ENCODE results near the gene PIGV. TPM values are rescaled to one million over a fixed set of nuclear protein-coding genes. Genes with fewer than 3 reads are reported as not detected.
"Not testable (repeated sequence)": the region's sequence is repeated elsewhere in the genome, so short reads cannot be mapped to it uniquely, and the experiment has no call there.

PIGV gene
- total RNA-seq, 3 donors from 2014 or later = 8.4 to 11.2 (median 10.4) TPM

DNA sequence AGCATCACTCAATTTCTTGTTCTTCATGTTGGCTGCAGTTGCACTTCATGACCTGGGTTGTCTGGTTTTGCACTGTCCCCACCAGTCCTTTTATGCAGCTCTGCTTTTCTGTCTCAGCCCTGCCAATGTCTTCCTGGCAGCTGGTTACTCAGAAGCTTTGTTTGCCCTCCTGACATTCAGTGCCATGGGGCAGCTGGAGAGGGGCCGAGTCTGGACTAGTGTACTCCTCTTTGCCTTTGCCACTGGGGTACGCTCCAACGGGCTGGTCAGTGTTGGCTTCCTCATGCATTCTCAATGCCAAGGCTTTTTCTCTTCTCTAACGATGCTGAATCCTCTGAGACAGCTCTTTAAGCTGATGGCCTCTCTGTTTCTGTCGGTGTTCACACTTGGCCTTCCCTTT is 6.6 kb downstream of the PIGV start:
- Mint-ChIP-seq H3K36me3 (ENCODE audit: insufficient read depth) (peaks cover 25% of the 10 kb centered on the region), H3K4me3 (no peak overlapping the region), H3K9me3 (no peaks in the 10 kb centered on the region), H3K4me1 (ENCODE audit: low read depth) (peaks cover 40% of the 10 kb centered on the region), H3K27me3 (ENCODE audit: low read depth) (no peaks in the 10 kb centered on the region)
- DNase-seq = no peak
- no peak for ATAC-seq

DNA sequence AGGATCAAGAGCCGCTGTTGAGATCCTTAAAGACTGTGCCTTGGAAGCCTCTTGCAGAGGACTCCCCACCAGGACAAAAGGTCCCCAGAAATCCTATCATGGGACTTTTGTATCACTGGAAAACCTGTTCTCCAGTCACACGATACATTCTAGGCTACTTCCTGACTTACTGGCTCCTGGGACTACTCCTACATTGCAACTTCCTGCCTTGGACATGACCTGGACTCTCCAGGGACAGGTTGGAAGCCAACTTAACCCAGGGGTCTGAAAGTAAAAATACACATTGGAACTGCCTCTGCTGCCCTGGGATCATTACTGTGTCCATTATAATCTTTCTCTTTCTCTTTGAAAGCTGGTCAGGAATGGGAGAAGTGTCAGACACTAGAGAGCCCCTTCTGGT is 9.9 kb downstream of the PIGV start:
- peaks cover 22% of the 10 kb centered on the region for H3K36me3 Mint-ChIP-seq (ENCODE audit: insufficient read depth)
- no peak overlapping the region for H3K4me3 Mint-ChIP-seq
- H3K27me3 Mint-ChIP-seq (ENCODE audit: low read depth) = no peaks in the 10 kb centered on the region
- no peak for ATAC-seq
- H3K9me3 Mint-ChIP-seq = no peaks in the 10 kb centered on the region
- H3K4me1 Mint-ChIP-seq (ENCODE audit: low read depth) = peaks cover 43% of the 10 kb centered on the region
- DNase-seq = no peak

DNA sequence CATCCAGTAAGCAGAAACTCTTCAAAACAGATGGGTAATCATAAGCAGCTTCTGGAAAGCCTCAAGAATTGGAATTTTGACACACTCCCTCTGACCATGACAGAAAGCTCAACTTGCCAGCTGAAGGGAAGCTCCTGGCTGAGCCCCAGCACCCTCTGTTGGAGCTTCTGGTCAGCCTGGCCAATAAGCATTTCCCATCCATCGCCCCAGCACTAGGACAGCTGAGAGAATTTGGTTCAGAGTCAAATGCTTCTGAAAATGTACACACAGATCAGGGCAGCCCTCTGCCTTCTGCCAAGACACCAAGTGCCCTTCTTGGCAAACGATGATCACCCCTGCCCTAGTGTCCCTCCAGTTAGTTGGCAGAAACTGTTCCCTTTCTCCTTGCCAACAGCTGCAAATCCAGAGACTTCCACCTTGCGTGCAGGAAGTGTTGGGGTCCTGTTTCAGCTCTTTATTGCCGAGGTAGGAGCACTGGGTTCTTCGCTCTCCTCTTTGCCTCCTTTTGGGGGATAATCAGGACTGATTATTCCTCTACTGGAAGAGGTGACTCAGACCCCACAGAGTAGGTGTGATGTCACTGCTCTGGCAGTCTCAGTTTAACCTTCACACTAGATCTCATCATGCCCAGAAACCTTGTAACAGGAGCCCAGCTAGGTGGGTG is 11.9 kb downstream of the PIGV start:
- ATAC-seq (peak; percentile 83 to 85), DNase-seq (peak; percentile 39)
- Mint-ChIP-seq H3K36me3 (ENCODE audit: insufficient read depth) (peaks cover 8% of the 10 kb centered on the region), H3K4me1 (ENCODE audit: low read depth) (peaks cover 38% of the 10 kb centered on the region), H3K9me3 (no peaks in the 10 kb centered on the region), H3K4me3 (peak overlapping the region; percentile 54), H3K27me3 (ENCODE audit: low read depth) (no peaks in the 10 kb centered on the region)

DNA sequence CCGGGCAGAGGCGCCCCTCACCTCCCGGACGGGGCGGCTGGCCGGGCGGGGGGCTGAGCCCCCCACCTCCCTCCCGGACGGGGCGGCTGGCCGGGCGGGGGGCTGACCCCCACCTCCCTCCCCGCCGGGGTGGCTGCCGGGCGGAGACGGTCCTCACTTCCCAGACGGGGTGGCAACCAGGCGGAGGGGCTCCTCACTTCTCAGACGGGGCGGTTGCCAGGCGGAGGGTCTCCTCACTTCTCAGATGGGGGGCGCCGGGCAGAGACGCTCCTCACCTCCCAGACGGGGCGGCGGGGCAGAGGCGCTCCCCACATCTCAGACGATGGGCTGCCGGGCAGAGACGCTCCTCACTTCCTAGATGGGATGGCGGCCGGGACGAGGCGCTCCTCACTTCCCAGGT is 16.2 kb downstream of the PIGV start:
- not testable (repeated sequence) for ATAC-seq; H3K4me3 Mint-ChIP-seq; DNase-seq; H3K9me3 Mint-ChIP-seq; H3K27me3 Mint-ChIP-seq (ENCODE audit: low read depth); H3K36me3 Mint-ChIP-seq (ENCODE audit: insufficient read depth)
- peaks cover 32% of the 10 kb centered on the region for H3K4me1 Mint-ChIP-seq (ENCODE audit: low read depth)

DNA sequence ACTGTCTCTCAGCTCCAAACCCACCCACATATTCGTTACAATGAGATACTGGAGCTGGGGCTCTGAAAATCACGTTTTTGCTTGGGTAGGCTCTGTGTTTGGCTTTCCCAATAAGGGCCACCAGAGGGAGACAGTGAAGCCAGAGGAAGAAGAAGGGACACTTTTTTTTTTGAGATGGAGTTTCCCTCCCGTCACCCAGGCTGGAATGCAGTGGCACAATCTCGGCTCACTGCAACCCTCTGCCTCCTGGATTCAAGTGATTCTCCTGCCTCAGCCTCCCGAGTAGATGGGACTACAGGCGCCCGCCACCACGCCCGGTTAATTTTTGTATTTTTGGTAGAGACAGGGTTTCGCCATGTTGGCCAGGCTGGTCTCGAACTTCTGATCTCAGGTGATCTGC is 22.4 kb downstream of the PIGV start:
- not testable (repeated sequence) for H3K9me3 Mint-ChIP-seq; H3K36me3 Mint-ChIP-seq (ENCODE audit: insufficient read depth); H3K27me3 Mint-ChIP-seq (ENCODE audit: low read depth); H3K4me3 Mint-ChIP-seq
- ATAC-seq = peak; percentile 73 to 79
- peaks cover 14% of the 10 kb centered on the region for H3K4me1 Mint-ChIP-seq (ENCODE audit: low read depth)
- peak; percentile 73 for DNase-seq

DNA sequence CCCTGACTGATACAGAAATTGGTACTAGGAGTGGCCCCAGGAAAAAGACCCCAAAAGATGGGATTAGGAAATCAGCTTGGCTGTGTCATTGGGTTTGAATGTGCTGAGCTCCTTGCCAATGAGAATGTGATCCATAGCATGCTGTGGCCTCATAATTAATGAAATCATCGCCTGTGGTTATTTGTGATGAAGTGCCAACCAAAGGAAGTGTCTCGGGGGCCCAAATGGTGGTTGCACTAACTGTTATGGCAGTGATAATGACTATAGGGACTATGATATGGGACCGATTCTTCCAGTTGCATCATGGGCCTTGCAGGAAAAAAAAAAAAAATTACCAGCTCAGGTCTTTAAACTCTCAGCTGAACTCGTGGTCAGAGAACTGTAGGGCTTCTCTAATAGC is 23.3 kb downstream of the PIGV start:
- H3K4me1 Mint-ChIP-seq (ENCODE audit: low read depth) = peaks cover 14% of the 10 kb centered on the region

DNA sequence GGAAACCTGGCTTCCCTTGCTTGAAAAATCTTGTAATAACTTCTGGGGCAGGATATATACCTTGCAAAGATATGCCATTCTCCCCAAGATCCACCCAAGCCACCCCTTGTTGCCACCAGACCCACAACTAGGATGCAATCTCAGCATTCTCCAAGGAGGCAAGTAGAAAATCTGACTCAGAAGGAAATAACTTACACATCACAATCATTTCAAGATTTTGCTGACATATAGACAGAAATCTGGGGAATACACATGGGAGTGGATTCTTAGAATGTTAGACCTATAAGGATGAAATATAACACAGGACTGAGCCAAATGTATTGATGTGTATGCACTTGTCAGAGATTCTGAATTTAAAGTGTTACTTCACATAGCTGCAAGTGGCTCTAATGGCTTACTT is 24.0 kb downstream of the PIGV start:
- Mint-ChIP-seq H3K4me1 (ENCODE audit: low read depth) (peaks cover 14% of the 10 kb centered on the region), H3K36me3 (ENCODE audit: insufficient read depth) (no peaks in the 10 kb centered on the region), H3K27me3 (ENCODE audit: low read depth) (no peaks in the 10 kb centered on the region), H3K4me3 (no peak overlapping the region), H3K9me3 (no peaks in the 10 kb centered on the region)
- DNase-seq = no peak
- ATAC-seq = no peak

More for the DNA sequence above, 23.3 kb downstream of the PIGV start:
- ATAC-seq = no peak
- DNase-seq = no peak
- H3K4me3 Mint-ChIP-seq = no peak overlapping the region
- H3K27me3 Mint-ChIP-seq (ENCODE audit: low read depth) = no peaks in the 10 kb centered on the region
- H3K9me3 Mint-ChIP-seq = no peaks in the 10 kb centered on the region
- no peaks in the 10 kb centered on the region for H3K36me3 Mint-ChIP-seq (ENCODE audit: insufficient read depth)

DNA sequence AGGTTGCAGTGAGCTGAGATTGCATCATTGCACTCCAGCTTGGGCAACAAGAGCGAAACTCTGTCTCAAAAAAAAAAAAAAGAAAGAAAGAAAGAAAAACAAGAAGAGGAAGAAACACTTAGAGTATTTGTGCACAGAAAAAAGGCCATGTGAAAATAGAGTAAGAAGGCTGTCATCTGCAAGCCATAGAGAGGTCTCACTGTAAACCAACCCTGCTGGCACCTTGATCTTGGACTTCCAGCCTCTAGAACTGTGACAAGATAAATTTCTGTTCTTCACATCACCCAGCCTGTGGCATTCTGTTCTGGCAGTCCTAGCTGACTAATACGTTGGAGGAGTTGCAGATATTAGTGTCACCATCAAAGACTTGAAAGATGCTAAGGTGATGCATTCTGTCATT is 26.6 kb downstream of the PIGV start:
- H3K4me1 Mint-ChIP-seq (ENCODE audit: low read depth) = peaks cover 14% of the 10 kb centered on the region

DNA sequence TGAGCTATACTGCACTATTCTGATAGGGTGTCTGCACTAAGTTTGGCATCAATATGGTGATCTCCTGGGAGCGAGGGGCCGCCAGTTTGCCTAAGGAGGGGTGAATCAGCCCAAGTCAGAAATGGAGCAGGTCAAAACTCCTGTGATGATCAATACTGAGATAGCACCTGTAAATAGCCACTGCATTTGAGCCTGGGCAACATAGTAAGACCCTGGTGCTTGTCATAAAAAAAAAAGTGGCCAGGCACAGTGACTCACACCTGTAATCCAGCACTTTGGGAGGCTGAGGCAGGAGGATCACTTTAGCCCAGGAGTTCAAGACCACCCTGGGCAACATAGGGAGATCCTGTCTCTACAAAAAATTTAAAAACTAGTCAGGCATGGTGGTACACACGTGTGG is 27.1 kb downstream of the PIGV start:
- H3K36me3 Mint-ChIP-seq (ENCODE audit: insufficient read depth) = no peaks in the 10 kb centered on the region
- ATAC-seq (no peak), DNase-seq (no peak)
- no peak overlapping the region for H3K4me3 Mint-ChIP-seq
- peaks cover 14% of the 10 kb centered on the region for H3K4me1 Mint-ChIP-seq (ENCODE audit: low read depth)
- H3K9me3 Mint-ChIP-seq = no peaks in the 10 kb centered on the region
- H3K27me3 Mint-ChIP-seq (ENCODE audit: low read depth) = no peaks in the 10 kb centered on the region

More for the DNA sequence above, 26.6 kb downstream of the PIGV start:
- H3K9me3 Mint-ChIP-seq = no peaks in the 10 kb centered on the region
- DNase-seq = no peak
- H3K4me3 Mint-ChIP-seq = no peak overlapping the region
- no peak for ATAC-seq
- H3K36me3 Mint-ChIP-seq (ENCODE audit: insufficient read depth) = no peaks in the 10 kb centered on the region
- H3K27me3 Mint-ChIP-seq (ENCODE audit: low read depth) = no peaks in the 10 kb centered on the region

DNA sequence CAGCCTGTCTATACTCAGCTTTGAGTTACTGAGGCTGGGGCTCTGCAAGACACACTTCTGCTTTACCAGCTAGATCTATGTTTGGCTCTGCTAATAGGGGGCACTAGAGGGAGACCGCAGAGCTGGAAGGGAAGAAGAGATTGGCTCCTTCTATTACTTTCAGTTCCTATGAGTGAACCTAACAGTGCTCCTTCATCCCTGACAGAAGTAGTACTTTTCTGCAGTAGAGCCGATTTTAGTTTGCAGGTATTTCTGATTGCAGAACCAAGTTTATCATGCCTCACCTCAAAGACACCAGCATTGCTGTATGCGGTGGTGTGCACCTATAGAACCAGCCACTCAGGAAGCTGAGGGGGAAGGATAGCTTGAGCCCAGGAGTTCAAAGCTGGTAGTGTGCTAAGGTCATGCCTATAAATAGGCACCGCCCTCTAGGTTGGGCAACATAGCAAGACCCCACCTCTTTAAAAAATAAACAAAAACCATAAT is 33.1 kb downstream of the PIGV start:
- Mint-ChIP-seq H3K27me3 (ENCODE audit: low read depth) (no peaks in the 10 kb centered on the region), H3K4me1 (ENCODE audit: low read depth) (peaks cover 25% of the 10 kb centered on the region), H3K4me3 (peak overlapping the region; percentile 43), H3K36me3 (ENCODE audit: insufficient read depth) (no peaks in the 10 kb centered on the region), H3K9me3 (no peaks in the 10 kb centered on the region)
- ATAC-seq (peak; percentile 92 to 95), DNase-seq (no peak)

DNA sequence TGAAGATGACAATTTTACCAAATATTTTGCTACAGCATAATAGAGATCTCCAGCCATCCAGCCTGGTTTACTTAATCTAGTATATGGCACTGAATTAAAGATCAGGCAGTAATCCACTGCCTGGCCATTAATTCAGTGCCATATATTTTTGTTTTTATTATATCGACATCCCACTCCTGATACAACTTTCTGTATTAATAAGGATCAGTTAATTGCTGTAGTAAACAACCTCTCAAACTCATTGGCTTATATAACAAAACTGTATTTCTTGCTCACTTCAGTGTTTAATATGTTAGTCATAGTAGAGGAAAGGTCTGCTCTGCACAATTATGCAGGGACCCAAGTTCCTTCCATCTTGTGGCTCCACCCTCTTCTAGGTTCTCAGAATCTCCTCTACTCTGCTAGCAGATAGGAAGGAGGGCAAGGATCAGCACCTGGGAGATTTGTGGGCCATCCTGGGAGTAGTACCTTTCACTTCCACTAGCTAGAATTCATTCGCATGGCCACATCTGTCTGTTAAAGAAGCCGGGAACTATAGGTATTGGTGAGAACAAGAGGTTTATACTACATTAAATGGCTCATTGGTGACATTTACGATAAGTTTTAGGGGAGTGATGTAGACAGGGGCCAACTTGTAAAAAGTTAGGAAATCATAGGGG is 35.1 kb downstream of the PIGV start:
- Mint-ChIP-seq H3K4me1 (ENCODE audit: low read depth) (peaks cover 37% of the 10 kb centered on the region), H3K4me3 (no peak overlapping the region), H3K9me3 (no peaks in the 10 kb centered on the region), H3K36me3 (ENCODE audit: insufficient read depth) (no peaks in the 10 kb centered on the region), H3K27me3 (ENCODE audit: low read depth) (no peaks in the 10 kb centered on the region)
- DNase-seq (no peak), ATAC-seq (no peak)

DNA sequence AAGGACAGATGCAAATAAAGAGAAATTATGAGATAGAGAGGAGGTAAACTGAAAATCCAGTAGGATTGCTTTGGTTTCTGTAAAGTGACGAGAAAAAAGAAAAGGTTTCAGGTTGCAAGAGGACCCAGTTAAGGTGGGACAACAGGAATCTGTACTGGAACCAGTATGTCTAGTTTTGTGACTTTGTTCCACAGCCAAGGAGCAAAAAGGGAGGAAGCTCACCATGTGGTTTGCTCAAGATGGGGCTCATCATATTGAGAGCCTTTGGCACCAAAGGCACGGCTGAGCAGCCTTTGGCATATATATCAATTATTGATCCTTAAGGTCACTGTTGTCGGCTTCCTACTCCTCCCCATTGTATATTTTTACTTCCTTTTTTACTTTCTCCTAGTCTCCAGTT is 37.0 kb downstream of the PIGV start:
- Mint-ChIP-seq H3K9me3 (no peaks in the 10 kb centered on the region), H3K4me3 (no peak overlapping the region), H3K4me1 (ENCODE audit: low read depth) (peaks cover 54% of the 10 kb centered on the region), H3K27me3 (ENCODE audit: low read depth) (no peaks in the 10 kb centered on the region), H3K36me3 (ENCODE audit: insufficient read depth) (peaks cover 7% of the 10 kb centered on the region)
- ATAC-seq = no peak
- DNase-seq = no peak

DNA sequence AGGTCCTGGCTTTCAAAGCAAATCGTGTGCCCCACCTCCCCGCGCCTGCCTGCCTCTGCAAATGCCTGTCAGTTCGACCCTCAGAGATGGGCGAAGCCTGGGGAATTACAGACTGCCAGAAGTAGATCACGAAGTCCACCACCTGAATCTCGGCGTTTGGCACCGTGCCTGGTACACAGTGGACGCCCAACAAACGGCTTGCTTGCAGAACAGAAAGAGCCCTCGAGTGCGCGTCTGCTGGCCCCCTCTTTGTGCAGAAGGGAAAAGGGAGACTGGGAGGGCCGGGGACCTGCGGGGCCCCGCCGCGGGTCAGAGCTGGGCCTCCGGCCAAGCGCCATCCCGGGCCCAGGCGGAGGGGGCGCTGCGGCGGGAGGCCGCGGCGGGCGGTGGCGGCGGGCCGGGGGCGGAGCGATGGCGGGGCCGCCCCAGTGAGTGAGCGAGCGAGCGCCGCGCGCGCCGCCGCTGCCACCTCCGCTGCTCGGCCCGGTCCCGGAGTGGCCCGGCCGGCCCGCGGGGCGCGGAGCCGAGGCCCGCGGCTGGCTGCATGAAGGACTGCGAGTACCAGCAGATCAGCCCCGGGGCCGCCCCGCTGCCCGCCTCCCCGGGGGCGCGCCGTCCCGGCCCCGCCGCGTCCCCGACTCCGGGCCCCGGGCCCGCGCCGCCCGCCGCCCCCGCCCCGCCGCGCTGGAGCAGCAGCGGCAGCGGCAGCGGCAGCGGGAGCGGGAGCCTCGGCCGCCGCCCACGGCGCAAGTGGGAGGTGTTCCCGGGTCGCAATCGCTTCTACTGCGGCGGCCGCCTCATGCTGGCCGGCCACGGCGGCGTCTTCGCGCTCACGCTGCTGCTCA is 38.7 kb downstream of the PIGV start, which contains the start of gene ZDHHC18:
TSS of gene ZDHHC18 (plus strand) at position 428 of the 845 bp plus-strand sequence. CDS start at position 545, 117 bp downstream.
- no peaks in the 10 kb centered on the region for H3K27me3 Mint-ChIP-seq (ENCODE audit: low read depth)
- peak within 1 kb of the TSS; percentile 91 for H3K4me3 Mint-ChIP-seq
- H3K9me3 Mint-ChIP-seq = no peaks in the 10 kb centered on the region
- peak; percentile 60 for DNase-seq
- peaks cover 59% of the 10 kb centered on the region for H3K4me1 Mint-ChIP-seq (ENCODE audit: low read depth)
- peaks cover 12% of the 10 kb centered on the region for H3K36me3 Mint-ChIP-seq (ENCODE audit: insufficient read depth)
- ATAC-seq = peak; percentile 82 to 83

DNA sequence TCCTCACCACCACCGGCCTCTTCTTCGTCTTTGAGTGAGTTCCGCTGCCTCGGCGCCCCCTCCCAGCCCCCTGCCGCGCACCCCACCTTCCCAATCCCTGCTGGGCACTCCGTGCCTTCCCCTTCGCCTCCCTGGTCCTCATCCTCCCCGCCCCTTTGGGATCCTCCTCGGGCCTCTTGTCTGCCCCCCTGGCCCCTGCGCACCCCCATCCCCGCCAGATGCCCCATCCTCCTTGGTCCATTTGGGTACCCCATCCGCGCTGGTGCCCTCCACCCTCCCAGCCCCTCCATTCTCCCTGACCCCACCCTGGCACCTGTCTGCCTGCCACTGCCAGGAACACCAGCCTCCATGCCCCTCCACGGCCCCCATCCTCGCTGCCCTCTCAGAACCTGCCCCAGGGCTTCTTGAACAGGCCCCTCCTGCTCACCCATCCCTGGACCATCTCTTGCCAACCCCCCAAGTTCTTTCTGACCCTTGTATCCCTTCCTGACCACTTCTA is 39.4 kb downstream of the PIGV start:
- Mint-ChIP-seq H3K9me3 (no peaks in the 10 kb centered on the region), H3K36me3 (ENCODE audit: insufficient read depth) (peaks cover 16% of the 10 kb centered on the region), H3K4me3 (peak overlapping the region; percentile 90), H3K27me3 (ENCODE audit: low read depth) (no peaks in the 10 kb centered on the region), H3K4me1 (ENCODE audit: low read depth) (peaks cover 66% of the 10 kb centered on the region)
- no peak for ATAC-seq
- no peak for DNase-seq
